Upper lobe of left lung (tissue), 4 donors: ENCODE measurements around the gene RAC3.

ENCODE experiments used
- POLR2A ChIP-seq, 4 donors: fragments of 450-650 bp; IDR thresholded peaks; one replicate each; pipeline ENCODE4 v1.5.1; 2016 to 2017; ENCODE audit warnings: antibody characterized with exemption in 4 of 4, mild to moderate bottlenecking in 2 of 4
- TF ChIP-seq, protein P1 (sequence below), 6 experiments: fragments of 450-650 bp in 4 of 6; fragments of 200-600 bp in 2 of 6; sonication (generic) in 2 of 6; IDR thresholded peaks; one replicate each; pipeline ENCODE4 v1.5.1; 2016 to 2019; ENCODE audit warnings: antibody characterized with exemption in 6 of 6

DNA sequence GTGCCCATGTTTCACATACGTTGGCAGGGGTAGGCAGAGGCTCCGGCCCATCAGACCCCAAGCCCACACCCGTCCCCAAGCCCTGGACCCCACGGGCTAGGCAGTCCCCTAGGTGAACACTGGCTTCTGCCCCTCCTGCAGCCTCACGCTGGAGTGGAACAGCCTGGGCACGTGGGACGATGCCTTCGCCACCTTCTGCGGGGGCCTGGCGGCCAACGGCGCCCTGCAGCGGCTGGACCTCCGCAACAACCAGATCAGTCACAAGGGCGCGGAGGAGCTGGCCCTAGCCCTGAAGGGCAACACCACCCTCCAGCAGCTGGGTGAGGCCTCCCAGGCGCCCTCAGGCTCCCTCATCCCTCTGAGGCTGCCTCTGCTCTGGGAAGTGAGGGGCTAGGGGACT is 6.6 kb upstream of the RAC3 start:
- TF ChIP-seq, protein P1, sequence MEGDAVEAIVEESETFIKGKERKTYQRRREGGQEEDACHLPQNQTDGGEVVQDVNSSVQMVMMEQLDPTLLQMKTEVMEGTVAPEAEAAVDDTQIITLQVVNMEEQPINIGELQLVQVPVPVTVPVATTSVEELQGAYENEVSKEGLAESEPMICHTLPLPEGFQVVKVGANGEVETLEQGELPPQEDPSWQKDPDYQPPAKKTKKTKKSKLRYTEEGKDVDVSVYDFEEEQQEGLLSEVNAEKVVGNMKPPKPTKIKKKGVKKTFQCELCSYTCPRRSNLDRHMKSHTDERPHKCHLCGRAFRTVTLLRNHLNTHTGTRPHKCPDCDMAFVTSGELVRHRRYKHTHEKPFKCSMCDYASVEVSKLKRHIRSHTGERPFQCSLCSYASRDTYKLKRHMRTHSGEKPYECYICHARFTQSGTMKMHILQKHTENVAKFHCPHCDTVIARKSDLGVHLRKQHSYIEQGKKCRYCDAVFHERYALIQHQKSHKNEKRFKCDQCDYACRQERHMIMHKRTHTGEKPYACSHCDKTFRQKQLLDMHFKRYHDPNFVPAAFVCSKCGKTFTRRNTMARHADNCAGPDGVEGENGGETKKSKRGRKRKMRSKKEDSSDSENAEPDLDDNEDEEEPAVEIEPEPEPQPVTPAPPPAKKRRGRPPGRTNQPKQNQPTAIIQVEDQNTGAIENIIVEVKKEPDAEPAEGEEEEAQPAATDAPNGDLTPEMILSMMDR (IDR thresholded peaks at IDR 0.05): no peak
- TF ChIP-seq POLR2A (IDR thresholded peaks at IDR 0.05): no peak
